NCI-H526 treated with DMSO at 0.1 percent for 48 hours (cell line): ENCODE results near the gene GTF2H1.
"Not testable (repeated sequence)": the region's sequence is repeated elsewhere in the genome, so short reads cannot be mapped to it uniquely, and the experiment has no call there.

Experiments
- DNase-seq: peaks from one replicate; lab custom pipeline; 2025; lab: John Stamatoyannopoulos, UW

Gene GTF2H1

DNA sequence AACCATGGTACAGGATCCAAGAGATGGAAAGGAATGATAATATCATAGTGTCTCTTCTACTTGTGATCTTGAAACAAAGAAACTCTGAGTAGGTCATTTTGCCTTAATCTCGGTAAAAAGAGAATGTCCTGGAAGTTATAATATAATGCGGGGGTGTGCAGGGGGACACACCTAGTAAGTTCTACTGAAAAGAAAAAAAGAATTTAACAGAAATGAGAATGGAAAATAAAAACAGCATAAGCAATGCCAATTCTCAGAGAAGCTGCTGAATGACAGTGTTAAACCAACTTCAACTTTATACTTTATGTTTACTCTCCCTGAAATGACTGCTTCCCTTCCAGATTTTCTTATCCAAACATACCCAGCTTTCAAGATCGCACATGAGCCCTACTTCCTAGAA, 2.5 kb upstream of the GTF2H1 start:
- no peak for DNase-seq

GRCh38 chr11:18320617-18321016, 1.8 kb upstream of the GTF2H1 start:
- no peak for DNase-seq

DNA sequence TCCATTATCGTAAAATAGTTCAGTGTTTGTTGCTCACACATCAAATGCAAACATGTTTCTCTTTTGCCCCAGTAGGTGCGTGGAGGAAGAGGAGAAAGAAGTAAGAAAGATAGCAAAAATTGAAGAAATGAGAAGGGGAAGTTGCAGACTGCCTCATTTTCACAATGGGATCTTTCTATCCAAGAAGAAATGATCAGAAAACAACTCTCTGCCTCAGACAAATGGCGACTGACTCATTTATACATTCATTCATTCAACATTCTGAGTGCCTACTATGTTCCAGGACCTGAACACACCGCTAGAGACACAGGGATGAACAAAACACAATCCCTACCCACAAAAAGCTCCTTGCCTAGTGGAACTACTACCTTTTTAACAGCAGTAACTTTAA, 794 bp upstream of the GTF2H1 start:
- DNase-seq: no peak

DNA sequence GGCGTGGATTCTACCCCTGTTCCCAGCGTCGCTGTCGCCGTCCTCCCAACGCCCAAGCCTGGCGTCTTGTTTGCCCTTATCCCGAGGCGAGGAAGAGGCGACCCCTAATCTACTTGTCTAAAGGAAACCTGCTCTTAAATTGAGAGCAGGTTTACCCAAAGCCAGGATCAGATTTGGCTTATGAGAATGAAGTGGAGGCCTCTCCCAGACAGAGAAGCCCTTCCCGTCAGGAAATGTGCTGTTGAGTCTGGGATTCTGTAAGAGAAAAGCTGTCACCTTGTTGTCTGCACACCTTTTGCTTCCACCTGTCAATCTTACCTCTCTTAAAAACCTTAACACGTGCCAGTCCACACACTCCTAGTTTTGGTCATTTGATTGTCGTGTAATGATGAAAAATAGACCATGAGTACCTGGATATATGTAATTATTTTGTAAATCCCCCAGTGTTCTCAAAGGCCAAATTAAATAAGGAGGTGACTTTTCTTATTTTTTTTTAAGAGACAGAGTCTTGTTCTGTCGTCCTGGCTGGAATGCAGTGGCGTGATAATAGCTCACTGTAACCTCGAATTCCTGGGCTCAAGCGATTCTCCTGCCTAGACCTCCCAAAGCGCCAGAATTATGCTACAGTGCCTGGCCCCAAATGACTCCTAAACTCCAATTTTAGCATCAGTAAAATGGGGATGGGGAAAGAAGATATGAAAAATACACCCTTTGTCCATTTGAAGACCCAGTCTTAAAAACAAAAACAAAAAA, 627 bp downstream of the GTF2H1 start:
- no peak for DNase-seq

- not testable (repeated sequence) for DNase-seq
These were observed 1.5 kb downstream of the GTF2H1 start for GRCh38 chr11:18323881-18324280.

DNA sequence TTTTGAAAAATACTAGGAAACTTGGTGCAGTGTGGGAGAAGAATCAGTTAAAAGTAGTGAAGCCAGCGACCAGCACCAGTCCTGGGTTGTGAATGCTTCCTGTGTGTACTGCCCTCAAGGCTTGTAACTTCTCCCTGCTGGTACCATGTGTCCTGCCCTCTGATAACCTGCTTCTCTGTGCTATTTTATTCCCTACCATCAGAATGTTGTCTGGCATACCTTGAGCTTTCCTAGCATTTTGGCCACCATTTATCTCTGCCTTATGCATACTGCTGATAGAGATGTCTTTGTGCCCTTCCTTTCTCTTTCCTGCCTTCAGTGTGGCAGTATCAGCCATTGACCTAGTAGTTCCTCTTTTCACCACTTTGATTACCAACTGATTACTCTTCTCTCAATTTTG, 2.0 kb downstream of the GTF2H1 start:
- DNase-seq: no peak

GRCh38 chr11:18329196-18329870, 7.0 kb downstream of the GTF2H1 start:
- no peak for DNase-seq

- no peak for DNase-seq
These were observed 8.6 kb downstream of the GTF2H1 start for GRCh38 chr11:18330921-18331320.

DNA sequence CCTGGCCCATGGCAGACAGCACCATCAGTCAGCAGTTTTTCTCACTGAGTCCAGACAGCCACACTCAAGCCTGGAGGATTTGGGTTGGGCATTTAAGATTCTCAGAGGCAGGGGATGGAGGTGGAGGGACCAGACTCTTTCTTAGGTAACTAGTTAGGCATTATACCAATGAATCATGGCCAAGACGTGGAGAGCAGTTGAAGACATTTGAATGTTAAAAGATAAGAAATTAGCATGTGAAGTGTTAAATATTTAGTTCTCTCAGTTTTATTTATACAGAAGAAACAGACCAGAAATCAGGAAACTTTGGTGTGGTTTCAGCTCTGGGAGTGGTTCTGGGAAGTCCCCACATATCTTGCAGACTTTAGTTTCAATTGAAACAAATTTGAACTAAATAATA, 9.9 kb downstream of the GTF2H1 start:
- no peak for DNase-seq

- DNase-seq: no peak
These were observed 10.5 kb downstream of the GTF2H1 start for GRCh38 chr11:18332891-18333290.

DNA sequence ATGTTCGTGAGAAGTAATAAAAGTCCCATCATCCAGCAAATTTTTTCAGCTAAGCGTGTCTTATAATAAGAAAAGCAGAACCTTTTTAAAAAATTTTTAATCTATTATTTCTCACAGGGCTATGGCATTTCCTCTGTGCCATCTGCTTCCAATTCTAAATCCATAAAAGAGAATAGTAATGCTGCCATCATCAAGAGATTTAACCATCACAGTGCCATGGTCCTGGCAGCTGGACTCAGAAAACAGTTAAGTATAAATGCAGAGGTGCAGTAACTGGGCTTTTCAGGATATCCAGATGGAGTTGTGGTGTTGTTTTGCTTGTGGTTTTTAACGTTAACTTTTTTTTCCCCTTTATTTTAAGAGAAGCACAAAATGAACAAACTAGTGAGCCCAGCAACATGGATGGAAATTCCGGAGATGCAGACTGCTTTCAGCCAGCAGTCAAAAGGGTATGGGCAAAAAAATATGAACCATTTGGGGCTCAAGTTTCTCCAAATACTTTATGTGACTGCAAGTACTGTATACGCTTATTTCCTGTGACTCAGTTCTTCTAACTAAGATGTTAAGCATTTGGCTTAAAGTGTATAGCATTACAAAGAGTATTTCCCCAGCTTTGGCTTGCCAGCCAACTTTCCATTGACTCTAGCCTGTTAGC, 25.2 kb downstream of the GTF2H1 start:
- DNase-seq: no peak

- DNase-seq: no peak
These were observed 30.2 kb downstream of the GTF2H1 start for GRCh38 chr11:18352581-18352980.

DNA sequence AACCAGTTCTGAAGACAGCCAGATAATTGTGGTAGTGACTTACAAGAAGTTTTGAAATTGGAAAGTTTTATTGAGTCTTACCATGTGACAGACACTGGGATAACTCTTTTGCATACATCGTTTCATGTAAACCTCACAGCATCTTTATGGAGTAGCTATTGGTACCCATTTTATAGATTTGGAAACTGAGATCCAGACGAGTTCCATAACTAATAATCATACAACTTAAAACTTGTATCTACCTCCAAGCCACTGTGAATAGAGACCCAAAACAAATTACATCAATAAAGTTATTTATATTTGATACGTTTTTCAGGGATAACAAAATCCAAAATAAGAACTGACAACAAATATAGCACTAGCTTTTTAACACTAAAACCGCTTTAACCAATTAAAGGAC, 36.3 kb downstream of the GTF2H1 start:
- DNase-seq: no peak

GRCh38 chr11:18361154-18361553, 38.8 kb downstream of the GTF2H1 start:
- no peak for DNase-seq

DNA sequence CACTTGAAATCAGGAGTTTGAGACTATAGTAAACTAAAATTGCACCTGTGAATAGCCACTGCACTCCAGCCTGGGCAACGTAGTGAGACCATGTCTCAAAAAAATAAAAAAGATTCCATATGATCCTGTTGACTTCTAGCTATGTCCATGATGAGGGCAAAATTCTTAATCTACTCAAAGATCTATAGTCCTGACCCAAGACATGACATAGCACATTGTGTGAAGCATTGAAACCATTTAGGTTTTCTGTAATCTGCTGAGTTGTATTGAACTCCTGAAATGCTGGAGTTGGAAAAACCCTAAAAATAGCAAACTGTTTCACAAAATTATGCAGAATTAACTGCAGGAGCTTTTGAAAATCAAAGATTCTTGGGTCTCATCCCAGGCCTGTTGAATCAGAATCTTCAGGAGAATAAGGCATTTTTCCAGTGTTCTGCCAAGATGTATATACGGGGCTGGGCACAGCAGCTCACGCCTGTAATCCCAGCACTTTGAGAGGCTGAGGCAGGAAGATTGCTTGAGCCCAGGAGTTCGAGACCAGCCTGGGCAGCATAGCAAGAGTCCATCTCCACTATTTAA, 42.2 kb downstream of the GTF2H1 start:
- DNase-seq: no peak

DNA sequence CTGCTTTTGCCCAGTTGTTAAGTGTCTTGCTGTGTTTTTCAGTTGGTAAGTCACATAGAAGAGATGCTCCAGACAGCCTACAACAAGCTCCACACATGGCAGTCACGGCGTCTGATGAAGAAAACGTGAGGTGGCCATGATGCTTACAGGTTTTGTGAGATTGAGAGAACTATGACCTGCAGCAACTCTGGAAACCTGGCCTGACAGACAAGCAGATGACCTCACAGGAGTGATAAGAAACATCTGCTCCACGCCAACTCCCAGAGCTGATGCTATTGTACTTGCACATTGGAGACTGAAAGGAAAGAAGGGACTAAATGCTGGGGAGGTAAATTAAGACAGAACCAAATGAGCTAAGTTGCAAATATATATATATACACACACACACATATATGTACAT, 43.4 kb downstream of the GTF2H1 start:
- DNase-seq: no peak

GRCh38 chr11:18366286-18366685, 43.9 kb downstream of the GTF2H1 start:
- DNase-seq: no peak

- no peak for DNase-seq
These were observed 45.1 kb downstream of the GTF2H1 start for GRCh38 chr11:18367431-18367830.

DNA sequence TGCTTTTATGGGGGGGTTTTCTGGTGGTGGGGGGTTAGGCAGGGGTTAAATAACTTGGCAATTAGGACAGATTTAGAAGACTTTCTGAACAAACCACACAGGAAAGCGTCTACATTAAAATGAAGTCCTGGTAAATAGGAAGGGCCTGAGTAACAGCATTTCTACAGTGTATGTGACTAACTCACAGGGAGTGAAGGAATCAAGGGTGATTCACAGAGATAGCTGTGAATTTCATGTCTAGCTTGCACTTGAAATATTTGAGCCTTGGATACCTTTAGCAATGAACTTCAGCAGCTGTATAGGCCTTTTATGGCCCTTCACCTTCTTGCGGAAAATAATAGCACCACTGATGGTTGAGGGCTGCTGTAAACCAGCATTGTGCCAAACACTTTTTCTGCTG, 45.9 kb downstream of the GTF2H1 start:
- no peak for DNase-seq

- DNase-seq: no peak
These were observed 47.0 kb downstream of the GTF2H1 start for GRCh38 chr11:18369398-18369797.

GRCh38 chr11:18371279-18371678, 48.9 kb downstream of the GTF2H1 start:
- no peak for DNase-seq

- DNase-seq: no peak
These were observed 49.8 kb downstream of the GTF2H1 start for GRCh38 chr11:18372201-18372600.

GRCh38 chr11:18374956-18375355, 52.6 kb downstream of the GTF2H1 start:
- no peak for DNase-seq
